ENCODE data around the gene TSEN2. TPM values are rescaled to one million over a fixed set of nuclear protein-coding genes. Genes with fewer than 3 reads are reported as not detected.

TSEN2 gene
- total RNA-seq, 3 donors from 2014 or later, result 20.0 to 32.8 (median 26.5) TPM

DNA sequence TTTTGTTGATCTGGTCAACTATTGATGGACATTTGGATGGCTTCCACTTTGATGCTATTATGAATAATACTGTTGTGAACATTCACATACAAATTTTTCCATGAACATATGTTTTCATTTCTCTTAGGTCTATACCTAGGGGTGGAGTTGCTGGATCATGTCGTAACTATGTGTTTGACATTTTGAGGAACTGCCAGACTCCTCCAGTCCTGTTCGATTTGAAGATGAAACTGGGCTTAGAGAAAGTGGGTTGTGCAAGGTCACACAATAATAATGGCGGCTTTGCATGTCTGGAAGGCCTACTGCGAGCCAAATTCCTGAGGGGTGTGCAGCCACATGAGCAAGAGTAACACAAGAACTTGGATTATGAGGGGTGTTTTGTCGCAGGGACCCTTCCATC is 2.6 kb downstream of the TSEN2 start:
- no peaks in the 10 kb centered on the region for H3K9me3 ChIP-seq
- no peaks in the 10 kb centered on the region for H3K27me3 ChIP-seq
- TF ChIP-seq POLR2A (IDR thresholded peaks at IDR 0.05) (no peak), POLR2AphosphoS5 (IDR thresholded peaks at IDR 0.05) (no peak)
- TF ChIP-seq, protein P1, sequence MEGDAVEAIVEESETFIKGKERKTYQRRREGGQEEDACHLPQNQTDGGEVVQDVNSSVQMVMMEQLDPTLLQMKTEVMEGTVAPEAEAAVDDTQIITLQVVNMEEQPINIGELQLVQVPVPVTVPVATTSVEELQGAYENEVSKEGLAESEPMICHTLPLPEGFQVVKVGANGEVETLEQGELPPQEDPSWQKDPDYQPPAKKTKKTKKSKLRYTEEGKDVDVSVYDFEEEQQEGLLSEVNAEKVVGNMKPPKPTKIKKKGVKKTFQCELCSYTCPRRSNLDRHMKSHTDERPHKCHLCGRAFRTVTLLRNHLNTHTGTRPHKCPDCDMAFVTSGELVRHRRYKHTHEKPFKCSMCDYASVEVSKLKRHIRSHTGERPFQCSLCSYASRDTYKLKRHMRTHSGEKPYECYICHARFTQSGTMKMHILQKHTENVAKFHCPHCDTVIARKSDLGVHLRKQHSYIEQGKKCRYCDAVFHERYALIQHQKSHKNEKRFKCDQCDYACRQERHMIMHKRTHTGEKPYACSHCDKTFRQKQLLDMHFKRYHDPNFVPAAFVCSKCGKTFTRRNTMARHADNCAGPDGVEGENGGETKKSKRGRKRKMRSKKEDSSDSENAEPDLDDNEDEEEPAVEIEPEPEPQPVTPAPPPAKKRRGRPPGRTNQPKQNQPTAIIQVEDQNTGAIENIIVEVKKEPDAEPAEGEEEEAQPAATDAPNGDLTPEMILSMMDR (IDR thresholded peaks at IDR 0.05), result no peak
- DNase-seq (ENCODE audit: low spot score in 2 of 2), result no peak
- intact Hi-C loops (cut with DNase I; ENCODE audit: low total_unique reads), result loop anchor here (2.0 to 10.0 kb wide), 2 partner anchors 26 to 352 kb away; no protein-coding TSS in a partner anchor
- peaks cover 0 to 5% of the 10 kb centered on the region in 2 donors for H3K4me1 ChIP-seq
- H3K36me3 ChIP-seq, result no peaks in the 10 kb centered on the region
- H3K4me3 ChIP-seq, result no peak overlapping the region
- H3K27ac ChIP-seq, result no peak overlapping the region

DNA sequence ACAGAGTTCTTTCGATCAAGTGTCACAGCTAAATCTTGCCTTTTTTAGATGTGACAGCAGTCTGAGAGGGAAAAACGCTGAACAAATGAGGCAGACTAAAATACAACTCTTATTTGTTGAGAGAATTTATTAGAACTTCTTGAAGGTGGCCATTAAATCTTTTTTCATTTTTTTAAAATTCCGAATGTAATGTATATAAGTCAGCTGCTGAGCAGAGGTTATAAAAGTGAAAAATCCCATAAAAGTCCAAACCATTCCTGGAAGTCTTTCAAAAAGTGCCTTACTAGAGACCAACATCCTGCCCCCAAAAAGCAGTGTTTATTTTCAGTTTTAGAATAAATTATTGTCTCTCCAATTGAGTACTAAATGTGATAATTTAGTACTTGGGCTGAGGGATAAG is 3.1 kb downstream of the TSEN2 start:
- intact Hi-C loops (cut with DNase I; ENCODE audit: low total_unique reads), result loop anchor here (2.0 to 10.0 kb wide), 2 partner anchors 27 to 353 kb away; no protein-coding TSS in a partner anchor
- no peaks in the 10 kb centered on the region for H3K36me3 ChIP-seq
- H3K27me3 ChIP-seq, result no peaks in the 10 kb centered on the region
- no peak overlapping the region for H3K27ac ChIP-seq
- TF ChIP-seq POLR2AphosphoS5 (IDR thresholded peaks at IDR 0.05) (no peak), POLR2A (IDR thresholded peaks at IDR 0.05) (no peak)
- TF ChIP-seq, protein P1 (IDR thresholded peaks at IDR 0.05), result no peak
- no peak overlapping the region for H3K4me3 ChIP-seq
- H3K9me3 ChIP-seq, result no peaks in the 10 kb centered on the region
- peaks cover 0 to 5% of the 10 kb centered on the region in 2 donors for H3K4me1 ChIP-seq
- no peak for DNase-seq (ENCODE audit: low spot score in 2 of 2)

DNA sequence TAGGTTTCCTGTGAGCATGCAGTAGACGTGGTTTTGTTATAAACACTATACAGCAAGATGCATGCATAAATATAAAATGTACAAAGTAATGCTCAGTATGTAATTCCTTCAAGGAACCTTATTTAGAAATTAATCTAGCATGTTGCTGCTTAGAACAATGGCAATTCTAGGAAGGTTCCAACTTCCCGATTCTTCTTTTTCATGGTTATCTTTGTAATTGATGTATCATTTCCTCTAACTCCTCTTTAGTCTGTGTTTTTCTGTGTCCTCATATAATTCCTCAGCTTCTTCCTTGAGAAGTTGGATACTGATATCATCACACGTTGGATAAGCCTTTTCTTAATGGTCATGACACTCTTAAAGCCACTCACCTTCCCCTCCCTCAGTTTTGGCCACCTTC is 3.5 kb downstream of the TSEN2 start:
- Histone ChIP-seq H3K36me3 (no peaks in the 10 kb centered on the region), H3K27ac (no peak overlapping the region), H3K9me3 (no peaks in the 10 kb centered on the region), H3K4me1 (peaks cover 0 to 5% of the 10 kb centered on the region in 2 donors), H3K27me3 (no peaks in the 10 kb centered on the region), H3K4me3 (no peak overlapping the region)
- no peak for DNase-seq (ENCODE audit: low spot score in 2 of 2)
- no peak for TF ChIP-seq POLR2A (IDR thresholded peaks at IDR 0.05)
- TF ChIP-seq, protein P1 (IDR thresholded peaks at IDR 0.05), result no peak
- no peak for TF ChIP-seq POLR2AphosphoS5 (IDR thresholded peaks at IDR 0.05)
- intact Hi-C loops (cut with DNase I; ENCODE audit: low total_unique reads), result loop anchor here (2.0 to 10.0 kb wide), 2 partner anchors 27 to 353 kb away; no protein-coding TSS in a partner anchor

DNA sequence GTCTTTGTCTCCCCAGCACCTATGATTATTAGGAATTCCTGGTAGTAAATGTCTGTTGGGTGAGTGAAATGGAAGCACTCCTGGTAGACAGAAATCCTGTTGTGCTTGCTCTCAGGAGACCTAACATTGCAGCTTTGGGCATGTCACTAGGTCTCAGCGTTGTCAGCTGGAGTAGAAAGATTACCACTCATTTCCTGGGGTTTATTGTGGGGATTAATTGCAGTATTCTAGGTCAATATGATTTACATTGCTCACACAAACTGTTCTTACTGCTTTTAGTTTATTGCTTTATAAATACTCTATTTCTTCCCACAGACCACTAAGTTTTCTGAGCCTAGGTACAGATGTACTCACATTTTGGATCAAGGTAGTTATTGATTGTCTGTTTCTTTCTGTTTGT is 5.1 kb downstream of the TSEN2 start:
- H3K36me3 ChIP-seq, result no peaks in the 10 kb centered on the region
- no peaks in the 10 kb centered on the region for H3K27me3 ChIP-seq
- no peaks in the 10 kb centered on the region for H3K9me3 ChIP-seq
- DNase-seq (ENCODE audit: low spot score in 2 of 2), result no peak
- H3K27ac ChIP-seq, result no peak overlapping the region
- intact Hi-C loops (cut with DNase I; ENCODE audit: low total_unique reads), result loop anchor here (10.0 kb wide), 1 partner anchor 355 kb away; no protein-coding TSS in a partner anchor
- no peak for TF ChIP-seq POLR2A (IDR thresholded peaks at IDR 0.05)
- TF ChIP-seq POLR2AphosphoS5 (IDR thresholded peaks at IDR 0.05), result no peak
- TF ChIP-seq, protein P1 (IDR thresholded peaks at IDR 0.05), result no peak
- H3K4me3 ChIP-seq, result no peak overlapping the region
- no peaks in the 10 kb centered on the region for H3K4me1 ChIP-seq

DNA sequence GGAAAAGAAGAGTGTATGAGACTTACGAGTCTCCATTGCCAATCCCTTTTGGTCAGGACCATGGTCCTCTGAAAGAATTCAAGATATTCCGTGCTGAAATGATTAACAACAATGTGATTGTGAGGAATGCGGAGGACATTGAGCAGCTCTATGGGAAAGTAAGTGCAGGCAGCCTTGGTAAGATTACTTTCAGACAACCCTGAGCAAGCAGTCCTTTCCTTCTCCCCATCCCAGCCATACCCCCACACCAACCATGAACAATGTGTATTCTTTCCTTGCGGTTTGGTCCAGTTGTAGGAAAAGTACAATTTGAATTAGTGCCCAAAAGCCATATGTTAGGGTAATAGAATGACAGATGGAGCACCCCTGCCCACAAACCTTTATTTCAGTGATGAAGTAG is 5.6 kb downstream of the TSEN2 start:
- intact Hi-C loops (cut with DNase I; ENCODE audit: low total_unique reads), result loop anchor here (10.0 kb wide), 1 partner anchor 355 kb away; no protein-coding TSS in a partner anchor
- Histone ChIP-seq H3K27ac (no peak overlapping the region), H3K4me3 (no peak overlapping the region), H3K4me1 (no peaks in the 10 kb centered on the region), H3K9me3 (no peaks in the 10 kb centered on the region), H3K27me3 (no peaks in the 10 kb centered on the region), H3K36me3 (no peaks in the 10 kb centered on the region)
- TF ChIP-seq, protein P1 (IDR thresholded peaks at IDR 0.05), result no peak
- TF ChIP-seq POLR2A (IDR thresholded peaks at IDR 0.05) (no peak), POLR2AphosphoS5 (IDR thresholded peaks at IDR 0.05) (no peak)
- no peak for DNase-seq (ENCODE audit: low spot score in 2 of 2)

Data from breast epithelium (tissue), 4 donors.